HG02642 (cell line): Measurements from ENCODE around the gene FAM47E.
"Not testable (repeated sequence)": the region's sequence is repeated elsewhere in the genome, so short reads cannot be mapped to it uniquely, and the experiment has no call there.

Experiments
- ATAC-seq: cut with Tn5 transposase; IDR thresholded peaks from one replicate; pipeline ENCODE4 v1.9.1; 2021; ENCODE audit warnings: mild to moderate bottlenecking; ENCODE audit not compliant: unreplicated experiment, poor library complexity

The FAM47E gene

DNA sequence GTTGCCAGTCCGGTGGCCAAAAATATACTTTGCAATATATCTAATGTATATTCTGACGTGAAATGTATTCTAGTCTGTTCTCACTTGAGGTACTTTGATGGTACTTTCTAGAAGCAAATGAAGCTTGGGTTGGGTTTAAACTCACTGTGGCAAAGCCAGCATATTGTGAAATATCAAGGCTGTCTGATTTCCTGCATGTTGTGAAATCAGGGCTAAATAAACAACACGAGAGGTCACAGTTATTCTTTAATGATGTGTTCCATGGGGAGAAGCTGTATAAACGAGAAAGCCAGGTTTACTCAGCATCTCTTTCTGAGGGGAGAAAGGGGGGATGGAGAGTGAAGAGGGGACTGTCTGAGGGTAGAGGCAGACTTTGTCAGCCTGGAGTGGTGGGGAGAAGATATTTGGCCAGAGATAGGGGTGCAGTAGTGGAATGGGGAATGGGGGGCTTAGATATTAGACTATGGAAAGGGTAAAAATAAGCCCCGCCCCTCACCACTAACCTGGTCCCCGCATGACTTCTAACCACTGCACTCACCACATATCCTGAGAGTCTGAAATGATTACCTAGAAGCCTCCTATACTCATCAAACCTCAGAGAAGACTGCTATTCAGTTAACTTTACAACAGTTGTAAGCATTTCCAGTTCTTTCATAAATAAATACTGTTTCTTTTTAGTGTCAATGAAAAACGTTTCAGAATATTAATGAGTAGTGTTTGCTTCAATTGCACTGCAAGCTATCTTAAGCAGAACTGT, 32.0 kb upstream of the FAM47E start:
- ATAC-seq = no peak

DNA sequence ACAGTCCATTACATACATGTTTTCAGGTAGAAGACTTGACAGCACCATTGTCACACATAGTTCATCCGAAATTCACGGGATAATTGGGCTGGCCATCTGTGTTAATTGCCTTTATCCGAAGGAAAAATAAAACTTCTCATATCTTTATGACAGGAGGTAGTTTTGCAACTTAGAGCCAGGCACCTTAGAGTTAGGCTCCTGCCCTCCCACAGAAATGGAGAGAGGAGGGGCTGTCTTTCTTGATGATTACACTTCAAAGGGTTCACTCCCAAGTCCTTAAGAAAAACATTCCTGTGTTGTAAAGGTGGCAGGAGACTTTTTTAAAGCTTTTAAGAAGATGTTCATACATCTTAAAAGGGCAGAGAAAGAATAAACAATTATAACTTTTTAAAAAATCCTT, 27.4 kb upstream of the FAM47E start:
- no peak for ATAC-seq

DNA sequence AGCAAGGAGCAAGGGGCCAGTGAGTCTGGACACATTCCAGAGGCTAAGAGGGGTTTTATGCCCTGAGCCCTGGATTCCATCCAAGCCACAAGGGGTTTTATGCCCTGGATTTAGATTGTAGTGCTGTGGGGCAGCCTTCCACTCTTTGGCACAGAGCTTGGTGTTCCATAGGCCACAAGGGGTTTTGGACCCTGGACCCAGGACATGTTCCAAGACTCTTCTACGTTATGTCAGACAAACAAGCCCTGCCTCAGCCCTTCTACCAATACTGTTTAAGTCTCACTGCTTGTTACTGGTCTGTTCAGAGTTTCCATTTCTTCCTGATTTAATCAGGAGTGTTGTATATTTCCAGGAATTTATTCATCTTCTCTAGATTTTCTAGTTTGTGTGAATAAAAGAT, 25.1 kb upstream of the FAM47E start:
- ATAC-seq = no peak

DNA sequence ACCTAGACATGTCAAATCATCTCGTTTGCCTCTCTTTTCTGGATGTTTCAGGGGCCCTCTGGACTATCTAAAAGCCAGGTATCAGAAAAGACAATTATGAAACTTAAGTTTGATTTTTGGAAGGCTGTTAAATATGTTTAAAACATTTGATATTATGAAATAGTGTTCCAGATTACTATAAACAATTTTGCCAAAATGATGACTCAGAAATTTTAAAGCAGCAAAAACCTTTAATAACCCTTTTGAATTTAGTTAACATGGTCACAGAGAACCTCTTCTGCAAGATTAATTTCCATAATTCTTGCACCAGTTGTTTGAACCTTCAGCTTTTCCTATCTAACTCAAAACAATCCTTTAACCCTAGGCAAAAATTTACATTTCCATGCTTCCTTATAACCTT, 18.8 kb upstream of the FAM47E start:
- no peak for ATAC-seq

DNA sequence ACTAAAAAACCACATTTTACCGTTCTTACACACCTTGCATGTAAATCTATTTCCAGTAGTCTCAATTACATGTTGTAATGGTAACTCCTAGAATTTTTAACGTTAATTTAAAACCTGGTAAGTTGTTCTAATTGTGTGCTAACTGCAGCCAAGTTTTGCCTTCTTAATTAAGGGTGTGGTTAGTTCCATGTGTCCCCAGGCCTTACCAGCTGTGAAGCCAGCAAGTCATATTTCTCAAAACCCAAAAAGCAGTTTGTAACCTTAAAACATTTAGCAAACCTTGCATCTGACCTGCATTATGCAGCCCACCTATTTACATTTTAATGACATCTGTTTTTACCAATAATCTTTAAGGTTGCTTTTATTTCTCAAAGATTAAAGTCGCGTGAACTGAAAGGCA, 18.4 kb upstream of the FAM47E start:
- no peak for ATAC-seq

DNA sequence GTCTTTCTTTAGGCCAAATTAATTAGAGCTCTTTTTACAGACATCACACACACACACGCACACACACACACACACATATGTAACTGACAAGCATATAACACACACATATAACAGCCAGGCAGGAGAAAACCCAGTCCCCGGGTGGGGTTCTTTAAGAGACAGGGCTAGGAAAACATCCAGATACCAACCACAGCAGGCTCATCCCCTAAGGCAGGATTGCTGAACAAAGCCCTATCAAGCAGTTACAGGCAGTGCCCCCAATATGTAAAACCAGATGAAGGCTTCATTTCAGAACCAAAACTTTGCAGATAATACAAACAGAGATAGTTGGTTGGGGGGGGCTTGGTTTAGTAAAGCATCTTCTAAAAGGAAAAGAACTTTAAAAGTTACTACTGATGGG, 18.0 kb upstream of the FAM47E start:
- ATAC-seq = no peak

DNA sequence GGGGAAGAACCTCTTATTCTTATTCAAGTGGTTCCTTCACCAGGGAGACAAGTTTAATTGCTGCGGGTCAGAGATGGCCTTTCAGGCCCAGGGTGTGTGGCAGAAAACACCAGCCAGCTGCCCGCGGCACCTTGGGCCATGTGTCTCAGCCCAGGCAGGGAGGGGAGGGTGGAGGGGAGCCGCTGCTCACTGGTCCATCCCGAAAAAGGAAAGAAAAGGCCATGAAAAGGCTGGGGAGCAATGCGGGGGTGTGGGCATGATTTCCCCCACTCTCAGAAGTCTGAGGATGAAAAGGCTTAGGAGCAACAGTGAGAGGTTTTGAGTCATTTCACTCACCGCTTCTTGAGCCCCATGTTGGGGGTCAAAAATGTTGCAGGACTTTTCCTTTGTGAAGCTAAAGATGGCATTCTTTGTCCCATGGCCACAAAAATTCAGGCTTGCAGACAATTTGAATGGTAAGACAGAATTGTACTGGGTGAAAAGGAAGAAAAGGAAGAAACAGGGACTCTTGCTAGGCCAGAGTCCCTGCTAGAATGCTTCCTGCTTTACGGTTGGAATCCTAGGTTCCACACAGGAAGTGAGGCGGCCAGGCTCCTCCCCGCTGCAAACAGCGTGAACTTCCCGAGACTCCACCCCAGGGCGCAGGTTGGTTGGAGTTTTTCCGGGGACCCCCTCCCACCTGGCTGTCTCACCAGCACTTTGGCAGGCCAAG, 17.4 kb upstream of the FAM47E start:
- ATAC-seq = no peak

DNA sequence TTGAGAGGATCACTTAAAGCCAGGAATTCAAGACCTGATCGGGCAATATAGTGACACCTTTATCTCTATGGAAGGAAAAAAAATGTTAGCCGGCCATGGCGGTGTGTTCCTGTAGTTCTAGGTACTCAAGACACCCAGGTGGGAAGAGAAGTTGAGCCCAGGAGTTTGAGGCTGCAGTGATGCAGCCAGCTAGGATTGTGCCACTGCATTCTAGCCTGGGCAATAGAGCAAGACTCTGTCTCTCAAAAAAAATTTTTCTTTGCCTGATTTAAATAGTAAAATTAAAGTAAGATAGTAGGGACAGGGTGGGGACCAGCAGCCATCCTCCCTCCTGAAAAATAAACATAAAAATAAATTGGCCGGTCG, 16.9 kb upstream of the FAM47E start:
- no peak for ATAC-seq

DNA sequence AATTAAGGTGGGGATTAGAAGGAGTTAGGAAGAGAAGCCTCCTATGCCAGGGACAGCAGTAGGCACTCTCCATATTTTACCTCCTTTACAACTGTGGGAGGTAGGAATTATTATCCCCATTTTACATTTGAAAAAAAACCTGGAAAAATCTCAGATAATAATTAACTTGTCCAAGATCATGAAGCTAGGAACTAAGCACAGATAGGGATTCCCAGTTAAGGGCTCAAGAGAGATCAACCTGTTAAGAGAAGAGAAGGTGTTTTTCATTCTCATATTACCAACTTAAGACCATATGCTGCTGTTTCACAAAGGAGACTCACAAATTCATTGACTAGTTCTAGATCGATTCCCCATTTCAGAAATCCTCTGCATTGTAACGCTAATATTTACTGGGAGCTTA, 16.1 kb upstream of the FAM47E start:
- ATAC-seq = no peak

DNA sequence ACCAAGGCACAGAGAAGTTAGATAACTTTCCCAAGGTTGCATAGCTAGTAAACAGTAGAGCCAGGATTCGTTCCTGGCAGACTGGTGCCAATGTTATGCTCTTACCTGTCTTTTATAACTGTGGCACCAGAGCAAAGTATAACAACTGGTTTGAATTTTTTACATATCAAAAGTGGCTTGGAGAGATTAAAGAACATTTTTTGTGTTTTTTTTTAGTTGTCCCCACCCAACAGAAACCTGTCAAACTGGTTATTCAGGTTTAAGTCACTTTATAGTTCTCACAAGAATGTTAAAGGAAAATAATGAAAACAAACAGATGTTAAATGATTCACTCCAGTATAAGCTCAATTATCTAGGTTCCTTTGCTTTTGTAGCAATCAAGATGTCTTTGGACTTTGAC, 15.6 kb upstream of the FAM47E start:
- ATAC-seq = no peak

DNA sequence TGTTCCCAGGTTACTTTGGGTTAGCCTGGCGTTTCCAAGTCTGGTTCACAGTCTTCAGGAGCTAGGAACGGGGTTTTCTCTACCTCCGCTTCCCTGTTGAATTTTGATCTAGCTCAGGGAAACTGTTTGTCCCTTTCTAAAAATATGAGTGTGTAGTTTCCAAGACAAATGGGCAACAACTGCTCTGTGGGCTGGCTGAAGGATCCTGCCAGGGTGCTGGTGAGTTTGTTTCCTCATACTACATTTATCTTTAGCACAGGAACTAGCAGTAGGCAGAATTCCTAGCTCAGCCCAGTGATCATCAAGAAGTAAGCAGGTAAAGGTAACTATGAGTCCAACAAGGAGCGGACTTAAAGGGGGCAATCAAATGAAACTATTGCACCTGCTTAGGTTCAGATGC, 13.3 kb upstream of the FAM47E start:
- ATAC-seq = no peak

DNA sequence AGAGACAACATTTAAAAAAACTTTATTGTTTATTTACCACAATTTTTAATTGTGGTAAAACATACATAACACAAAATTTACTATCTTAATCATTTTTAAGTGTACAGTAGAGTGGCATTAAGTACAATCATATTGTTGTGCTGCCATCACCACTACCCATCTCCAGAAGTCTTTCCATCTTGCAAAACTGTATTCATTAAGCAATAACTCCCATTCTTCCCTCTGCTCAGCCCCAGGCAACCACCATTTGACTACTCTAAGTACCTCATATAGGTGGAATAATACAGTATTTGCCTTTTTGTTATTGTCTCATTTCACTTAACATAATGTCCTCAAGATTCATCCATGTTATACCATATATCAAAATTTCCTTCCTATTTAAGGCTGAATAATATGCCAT, 12.8 kb upstream of the FAM47E start:
- no peak for ATAC-seq

DNA sequence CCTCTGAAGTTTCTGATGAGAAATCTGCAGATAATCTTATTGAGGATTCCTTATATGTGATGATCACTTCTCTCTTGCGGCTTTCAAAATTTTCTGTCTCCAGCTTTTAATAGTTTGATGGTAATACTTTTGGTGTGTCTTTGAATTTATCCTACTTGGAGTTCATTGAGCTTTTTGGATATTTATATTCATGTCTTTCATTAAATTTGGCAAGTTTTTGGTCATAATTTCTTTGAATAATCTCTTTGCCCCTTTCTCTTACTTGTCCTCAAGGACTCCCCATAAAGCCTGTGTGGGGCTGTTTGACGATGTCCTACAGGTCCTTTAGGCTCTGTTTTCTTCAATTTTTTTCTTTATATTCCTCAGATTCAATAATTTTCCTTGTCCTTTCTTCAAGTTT, 11.3 kb upstream of the FAM47E start:
- no peak for ATAC-seq

DNA sequence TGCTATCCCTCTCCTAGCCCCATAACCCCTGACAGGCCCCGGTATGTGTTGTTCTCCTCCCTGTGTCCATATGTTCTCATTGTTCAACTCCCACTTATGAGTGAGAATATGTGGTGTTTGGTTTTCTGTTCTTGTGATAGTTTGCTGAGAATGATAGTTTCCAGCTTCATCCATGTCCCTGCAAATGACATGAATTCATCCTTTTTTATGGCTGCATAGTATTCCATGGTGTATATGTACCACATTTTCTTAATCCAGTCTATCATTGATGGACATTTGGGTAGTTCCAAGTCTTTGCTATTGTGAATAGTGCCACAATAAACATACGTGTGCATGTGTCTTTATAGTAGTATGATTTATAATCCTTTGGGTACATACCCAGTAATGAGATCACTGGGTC, 7.6 kb upstream of the FAM47E start:
- ATAC-seq = not testable (repeated sequence)

DNA sequence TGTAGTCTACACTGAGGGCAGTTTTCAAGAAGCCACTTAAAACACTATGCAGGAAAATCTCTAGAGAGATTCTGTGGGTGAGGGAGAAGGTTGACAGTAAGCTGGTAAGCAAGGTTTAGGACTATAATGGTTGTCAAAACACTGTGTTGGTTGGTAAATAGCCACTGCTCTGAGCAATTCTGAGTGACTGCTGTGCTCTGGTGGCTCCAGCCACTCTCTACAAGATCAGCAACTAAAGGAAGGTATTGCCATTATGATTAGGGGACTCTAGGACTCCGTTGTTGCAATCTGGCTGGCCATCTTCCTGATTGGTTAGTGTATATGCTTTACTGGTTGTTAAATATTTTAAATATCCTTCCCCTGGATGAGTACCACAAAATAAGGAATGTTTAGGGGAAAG, 5.5 kb upstream of the FAM47E start:
- no peak for ATAC-seq

DNA sequence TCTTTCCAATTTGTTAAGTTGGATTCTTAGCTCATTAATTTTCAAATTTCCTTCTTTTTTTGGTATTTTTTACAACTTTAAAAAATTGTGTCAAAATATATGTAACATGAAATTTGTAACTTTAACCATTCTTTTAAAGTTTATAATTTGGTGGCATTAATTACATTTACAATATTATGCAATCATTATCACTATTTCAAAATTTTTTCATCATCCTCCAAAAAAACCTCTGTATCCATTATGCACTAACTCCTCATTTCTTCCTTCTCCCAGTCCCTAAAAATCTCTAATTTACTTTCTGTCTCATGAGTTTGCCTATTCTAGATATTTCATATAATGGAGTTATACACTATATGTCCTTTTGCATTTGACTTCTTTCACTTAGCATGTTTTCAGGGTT, 4.7 kb upstream of the FAM47E start:
- ATAC-seq = no peak

DNA sequence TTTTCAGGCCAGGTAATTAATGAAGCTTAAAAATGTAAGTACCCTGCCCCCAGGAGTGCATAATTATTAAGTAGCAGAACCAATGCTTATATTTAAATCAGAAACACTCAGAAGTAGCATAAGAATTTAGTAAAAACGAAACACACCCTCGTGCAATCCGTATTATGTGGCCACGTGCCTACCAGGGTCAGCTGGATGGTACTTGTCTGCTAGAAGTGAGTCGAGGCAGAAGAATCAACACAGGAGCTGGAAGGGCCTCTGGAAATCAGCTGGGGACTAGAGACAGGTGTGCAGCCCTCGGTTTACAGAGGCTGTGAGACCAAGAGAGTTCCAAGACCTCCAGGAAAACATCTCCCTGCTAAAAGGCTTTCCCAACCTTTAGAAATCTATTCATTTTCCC, 559 bp upstream of the FAM47E start:
- ATAC-seq = no peak

DNA sequence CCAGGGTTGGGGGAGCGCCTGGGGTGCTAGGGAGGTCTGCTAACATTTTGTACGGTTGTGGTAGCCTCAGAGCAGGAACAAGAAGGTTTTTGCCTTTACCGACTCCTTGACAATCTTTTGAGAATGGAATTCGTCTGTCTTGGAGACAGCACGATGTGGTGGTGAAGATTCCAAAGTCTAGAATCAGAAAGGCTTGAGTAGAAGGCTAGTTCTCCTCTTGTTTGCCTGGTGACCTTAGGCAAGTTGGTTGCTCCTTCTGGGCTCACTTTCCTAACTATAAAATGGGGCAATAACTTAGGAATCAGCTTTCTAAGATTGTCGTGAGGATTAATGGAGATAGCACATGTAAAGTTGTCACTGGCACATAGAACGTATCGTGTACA, 741 bp downstream of the FAM47E start:
- ATAC-seq = no peak

DNA sequence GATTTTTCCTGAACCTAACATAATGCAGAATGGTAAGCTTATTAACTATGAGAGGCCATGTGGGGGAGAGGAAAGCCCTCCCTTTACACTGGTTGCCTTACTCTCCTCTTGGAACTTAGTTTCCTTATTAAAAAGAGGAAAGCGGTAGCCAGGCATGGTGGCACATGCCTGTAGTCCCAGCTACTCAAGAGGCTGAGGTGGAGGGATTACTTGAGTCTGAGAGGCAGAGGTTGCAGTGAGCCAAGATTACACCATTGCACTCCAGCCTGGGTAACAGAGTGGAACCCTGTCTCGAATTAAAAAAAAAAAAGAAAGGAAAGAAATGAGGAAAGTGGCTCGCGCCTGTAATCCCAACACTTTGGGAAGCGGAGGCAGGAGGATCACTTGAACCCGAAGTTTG, 2.0 kb downstream of the FAM47E start:
- ATAC-seq = no peak

DNA sequence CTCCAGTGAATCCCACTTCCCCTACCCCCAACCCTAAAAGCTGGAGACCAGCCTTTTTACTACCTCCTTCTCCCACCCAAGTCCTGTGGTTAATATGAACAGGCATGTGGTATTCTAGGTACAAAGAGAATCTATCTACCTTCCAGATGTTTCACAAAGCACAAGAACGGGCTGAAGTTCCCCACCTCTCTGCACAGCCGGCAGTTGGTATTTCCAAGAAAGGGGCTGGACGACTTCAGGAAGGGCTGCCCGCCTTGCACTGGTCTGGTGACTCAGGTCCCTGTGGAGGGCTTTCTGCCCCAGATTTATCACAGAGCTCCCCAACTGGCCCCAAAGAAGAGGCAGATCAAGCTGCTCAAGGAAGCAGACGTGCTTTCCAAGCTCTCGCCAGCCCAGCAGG, 4.5 kb downstream of the FAM47E start:
- no peak for ATAC-seq

DNA sequence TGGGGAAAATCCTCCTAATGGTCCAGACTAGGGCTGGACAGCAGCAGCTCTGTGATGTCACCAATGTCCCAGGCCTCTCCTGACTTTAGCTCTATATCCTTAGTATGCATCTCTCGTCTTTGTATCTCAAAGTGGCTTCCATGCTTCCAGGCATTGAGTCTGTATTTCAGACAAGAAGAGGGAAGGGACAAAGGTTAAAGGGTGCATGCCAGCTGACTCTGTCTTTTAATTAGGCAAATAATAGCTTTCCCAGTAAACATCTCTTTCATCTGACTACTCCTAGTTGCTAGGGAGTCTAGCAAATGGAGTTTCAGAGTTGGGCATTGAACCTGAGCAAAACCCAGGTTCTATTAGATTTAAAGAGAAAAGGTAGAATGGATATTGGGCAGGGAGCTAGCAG, 5.4 kb downstream of the FAM47E start:
- ATAC-seq = no peak

DNA sequence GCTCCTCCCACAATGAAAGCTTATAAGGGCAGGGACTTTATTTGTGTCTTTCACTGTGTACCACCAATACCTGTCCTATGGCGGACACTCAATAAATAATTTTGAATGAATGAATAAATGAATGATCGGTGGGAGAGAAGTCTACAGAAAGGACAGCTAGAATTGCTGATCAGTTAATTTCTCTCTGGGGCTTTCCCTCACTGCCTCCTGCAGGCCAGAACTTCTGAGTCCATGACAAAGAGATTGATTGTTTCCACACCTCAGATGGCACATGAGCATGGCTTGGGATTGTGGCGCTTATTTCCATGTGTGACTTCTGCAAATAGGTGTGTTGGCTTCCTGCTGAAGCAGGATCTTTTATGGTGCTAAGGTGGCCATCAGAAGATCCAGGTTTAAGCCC, 6.3 kb downstream of the FAM47E start:
- ATAC-seq = no peak
